DND-41 (cell line): ENCODE data around the gene TNIP2.

ENCODE experiments used
- ATAC-seq: fragments of 200-7000 bp; cut with Tn5 transposase; 3 replicates; pipeline ENCODE4 v1.9.1; 2021; ENCODE audit warnings: low read depth; ENCODE audit not compliant: insufficient read depth
- DNase-seq: peaks from one replicate; pipeline ENCODE4 v3.0.0-alpha.2; 2020
- H2AFZ ChIP-seq: 2 replicates; pipeline ENCODE4 v1.6.0; 2012; ENCODE audit warnings: low read depth, low read length
- H3K27ac ChIP-seq: 2 replicates; pipeline ENCODE4 v1.5.1; 2012; ENCODE audit warnings: low read length, inconsistent platforms
- H3K27me3 ChIP-seq: fragments of 200-600 bp; sonication (generic); 2 replicates; pipeline ENCODE4 v1.6.0; 2012; ENCODE audit warnings: low read length, mild to moderate bottlenecking, inconsistent platforms; ENCODE audit not compliant: insufficient read depth, poor library complexity
- H3K36me3 ChIP-seq: 2 replicates; pipeline ENCODE4 v1.5.1; 2012; ENCODE audit warnings: low read length, inconsistent platforms; ENCODE audit not compliant: insufficient read depth
- H3K4me1 ChIP-seq: 2 replicates; pipeline ENCODE4 v1.5.1; 2012; ENCODE audit warnings: mild to moderate bottlenecking, low read length; ENCODE audit not compliant: insufficient read depth
- H3K4me2 ChIP-seq: 2 replicates; pipeline ENCODE4 v1.6.0; 2012; ENCODE audit warnings: mild to moderate bottlenecking, moderate library complexity, low read length, inconsistent platforms; ENCODE audit not compliant: insufficient read depth
- H3K4me3 ChIP-seq, 2 experiments: fragments of 200-600 bp in 1 of 2; shearing (Covaris generic) in 1 of 2; 2 replicates each; pipeline ENCODE4 v1.5.1; 2012 to 2016; ENCODE audit warnings: inconsistent platforms in 2 of 2, low read length in 2 of 2, mild to moderate bottlenecking in 2 of 2, low read depth in 1 of 2, moderate library complexity in 1 of 2
- H3K79me2 ChIP-seq: 2 replicates; pipeline ENCODE4 v1.6.0; 2012; ENCODE audit warnings: low read length, inconsistent platforms; ENCODE audit not compliant: insufficient read depth
- H3K9ac ChIP-seq: 2 replicates; pipeline ENCODE4 v1.6.0; 2012; ENCODE audit warnings: low read depth, mild to moderate bottlenecking, inconsistent platforms, low read length, moderate library complexity
- H3K9me3 ChIP-seq: 2 replicates; pipeline ENCODE4 v1.5.1; 2012; ENCODE audit warnings: low read length, moderate library complexity, mild to moderate bottlenecking, inconsistent platforms; ENCODE audit not compliant: insufficient read depth, severe bottlenecking
- H4K20me1 ChIP-seq: 2 replicates; pipeline ENCODE4 v1.6.0; 2012; ENCODE audit warnings: low read length; ENCODE audit not compliant: insufficient read depth
- EZH2 ChIP-seq: IDR thresholded peaks from 3 replicates; pipeline ENCODE4 v1.6.1; 2012; ENCODE audit warnings: borderline replicate concordance, low read depth, mild to moderate bottlenecking, moderate library complexity, low read length, inconsistent platforms; ENCODE audit not compliant: severe bottlenecking
- TF ChIP-seq, protein P1 (sequence below): IDR thresholded peaks from 2 replicates; pipeline ENCODE4 v1.5.1; 2012; ENCODE audit warnings: borderline replicate concordance, low read length, moderate library complexity, mild to moderate bottlenecking; ENCODE audit not compliant: poor library complexity, severe bottlenecking; ENCODE audit errors: extremely low read depth

The TNIP2 gene

GRCh38 chr4:2700031-2700430 lies 56.1 kb downstream of the TNIP2 start:
- peaks cover 13% of the 10 kb centered on the region for H4K20me1 ChIP-seq
- no peaks in the 10 kb centered on the region for H3K27me3 ChIP-seq
- H3K4me2 ChIP-seq: no peak overlapping the region
- ATAC-seq (no peak), DNase-seq (no peak)
- H3K9ac ChIP-seq: no peak overlapping the region
- H3K27ac ChIP-seq: no peak overlapping the region
- no peak for TF ChIP-seq EZH2
- TF ChIP-seq, protein P1, sequence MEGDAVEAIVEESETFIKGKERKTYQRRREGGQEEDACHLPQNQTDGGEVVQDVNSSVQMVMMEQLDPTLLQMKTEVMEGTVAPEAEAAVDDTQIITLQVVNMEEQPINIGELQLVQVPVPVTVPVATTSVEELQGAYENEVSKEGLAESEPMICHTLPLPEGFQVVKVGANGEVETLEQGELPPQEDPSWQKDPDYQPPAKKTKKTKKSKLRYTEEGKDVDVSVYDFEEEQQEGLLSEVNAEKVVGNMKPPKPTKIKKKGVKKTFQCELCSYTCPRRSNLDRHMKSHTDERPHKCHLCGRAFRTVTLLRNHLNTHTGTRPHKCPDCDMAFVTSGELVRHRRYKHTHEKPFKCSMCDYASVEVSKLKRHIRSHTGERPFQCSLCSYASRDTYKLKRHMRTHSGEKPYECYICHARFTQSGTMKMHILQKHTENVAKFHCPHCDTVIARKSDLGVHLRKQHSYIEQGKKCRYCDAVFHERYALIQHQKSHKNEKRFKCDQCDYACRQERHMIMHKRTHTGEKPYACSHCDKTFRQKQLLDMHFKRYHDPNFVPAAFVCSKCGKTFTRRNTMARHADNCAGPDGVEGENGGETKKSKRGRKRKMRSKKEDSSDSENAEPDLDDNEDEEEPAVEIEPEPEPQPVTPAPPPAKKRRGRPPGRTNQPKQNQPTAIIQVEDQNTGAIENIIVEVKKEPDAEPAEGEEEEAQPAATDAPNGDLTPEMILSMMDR: no peak
- H3K9me3 ChIP-seq: no peaks in the 10 kb centered on the region
- no peak overlapping the region for H3K4me3 ChIP-seq
- peaks cover 91% of the 10 kb centered on the region for H3K36me3 ChIP-seq
- no peaks in the 10 kb centered on the region for H3K4me1 ChIP-seq
- no peak overlapping the region for H2AFZ ChIP-seq
- H3K79me2 ChIP-seq: no peaks in the 10 kb centered on the region

DNA sequence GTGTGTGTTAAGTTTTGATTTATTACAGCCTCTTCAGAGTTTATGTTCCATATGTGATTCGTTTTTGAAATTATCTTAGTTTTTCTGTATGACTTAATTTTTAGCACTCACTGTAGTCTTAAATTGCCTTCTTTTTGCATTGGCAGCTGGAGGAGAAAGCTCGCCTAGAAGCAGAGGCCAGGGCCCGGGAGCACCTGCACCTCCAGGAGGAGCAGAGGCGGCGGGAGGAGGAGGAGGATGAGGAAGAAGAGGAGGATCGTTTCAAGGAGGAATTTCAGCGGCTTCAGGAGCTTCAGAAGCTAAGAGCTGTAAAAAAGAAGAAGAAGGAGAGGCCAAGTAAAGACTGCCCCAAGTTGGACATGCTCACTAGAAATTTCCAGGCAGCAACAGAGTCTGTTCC lies 56.6 kb downstream of the TNIP2 start:
- Histone ChIP-seq H3K79me2 (no peaks in the 10 kb centered on the region), H3K4me1 (no peaks in the 10 kb centered on the region), H4K20me1 (peaks cover 13% of the 10 kb centered on the region), H3K9me3 (no peaks in the 10 kb centered on the region), H3K36me3 (peaks cover 95% of the 10 kb centered on the region), H2AFZ (no peak overlapping the region), H3K9ac (no peak overlapping the region), H3K4me2 (no peak overlapping the region), H3K27me3 (no peaks in the 10 kb centered on the region), H3K4me3 (no peak overlapping the region), H3K27ac (no peak overlapping the region)
- TF ChIP-seq EZH2: no peak
- TF ChIP-seq, protein P1: no peak
- ATAC-seq (no peak), DNase-seq (no peak)

- H3K4me3 ChIP-seq: no peak overlapping the region
- TF ChIP-seq, protein P1: no peak
- no peak for TF ChIP-seq EZH2
- H3K79me2 ChIP-seq: no peaks in the 10 kb centered on the region
- ATAC-seq: no peak
- H3K9me3 ChIP-seq: no peaks in the 10 kb centered on the region
- no peak overlapping the region for H3K9ac ChIP-seq
- no peak overlapping the region for H3K27ac ChIP-seq
- H4K20me1 ChIP-seq: peaks cover 13% of the 10 kb centered on the region
- H3K27me3 ChIP-seq: no peaks in the 10 kb centered on the region
- no peaks in the 10 kb centered on the region for H3K4me1 ChIP-seq
- no peak overlapping the region for H2AFZ ChIP-seq
- peaks cover 98% of the 10 kb centered on the region for H3K36me3 ChIP-seq
- DNase-seq: no peak
- H3K4me2 ChIP-seq: no peak overlapping the region
Measured at GRCh38 chr4:2698951-2699505, 57.1 kb downstream of the TNIP2 start.

DNA sequence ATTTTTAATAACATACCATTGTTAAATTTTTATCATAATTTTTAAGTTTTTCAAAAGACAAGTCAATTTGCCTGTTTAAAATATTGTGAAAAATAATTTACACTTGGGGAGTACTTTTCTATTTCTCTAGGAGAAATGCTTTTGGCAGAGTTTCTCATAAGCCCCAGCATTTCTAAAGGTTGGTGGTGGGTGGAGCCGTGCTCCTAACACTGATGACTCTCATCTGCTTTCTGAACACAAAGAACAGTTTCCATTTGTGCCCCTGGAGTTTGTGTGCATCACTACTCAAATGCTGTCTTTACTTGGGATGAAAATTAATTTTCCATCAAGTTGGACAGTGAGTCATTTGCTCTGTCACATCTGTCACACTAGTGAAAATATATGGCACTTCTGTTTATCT lies 57.6 kb downstream of the TNIP2 start:
- H3K36me3 ChIP-seq: peaks cover 99% of the 10 kb centered on the region
- no peaks in the 10 kb centered on the region for H3K79me2 ChIP-seq
- no peaks in the 10 kb centered on the region for H3K9me3 ChIP-seq
- TF ChIP-seq EZH2: no peak
- TF ChIP-seq, protein P1: no peak
- ATAC-seq: no peak
- H2AFZ ChIP-seq: no peak overlapping the region
- no peak overlapping the region for H3K27ac ChIP-seq
- H3K4me1 ChIP-seq: no peaks in the 10 kb centered on the region
- peaks cover 13% of the 10 kb centered on the region for H4K20me1 ChIP-seq
- DNase-seq: no peak
- no peaks in the 10 kb centered on the region for H3K27me3 ChIP-seq
- H3K9ac ChIP-seq: no peak overlapping the region
- H3K4me3 ChIP-seq: no peak overlapping the region
- H3K4me2 ChIP-seq: no peak overlapping the region
